ENCODE data around the gene OR4D1.

GRCh38 chr17:58181796-58182195 is 33.6 kb downstream of the OR4D1 start:
- no peak for TF ChIP-seq POLR2A (IDR thresholded peaks at IDR 0.05; ENCODE audit: low read length)
- no peak for TF ChIP-seq GATA1 (IDR thresholded peaks at IDR 0.05; ENCODE audit: low read depth, low read length)

Data from erythroblast (primary cell).